HG03457 (cell line): ENCODE measurements around the gene RETSAT.

Experiments
- ATAC-seq: cut with Tn5 transposase; IDR thresholded peaks from one replicate; pipeline ENCODE4 v1.9.1; 2021; ENCODE audit warnings: moderate number of reproducible peaks; ENCODE audit not compliant: unreplicated experiment

The RETSAT gene

DNA sequence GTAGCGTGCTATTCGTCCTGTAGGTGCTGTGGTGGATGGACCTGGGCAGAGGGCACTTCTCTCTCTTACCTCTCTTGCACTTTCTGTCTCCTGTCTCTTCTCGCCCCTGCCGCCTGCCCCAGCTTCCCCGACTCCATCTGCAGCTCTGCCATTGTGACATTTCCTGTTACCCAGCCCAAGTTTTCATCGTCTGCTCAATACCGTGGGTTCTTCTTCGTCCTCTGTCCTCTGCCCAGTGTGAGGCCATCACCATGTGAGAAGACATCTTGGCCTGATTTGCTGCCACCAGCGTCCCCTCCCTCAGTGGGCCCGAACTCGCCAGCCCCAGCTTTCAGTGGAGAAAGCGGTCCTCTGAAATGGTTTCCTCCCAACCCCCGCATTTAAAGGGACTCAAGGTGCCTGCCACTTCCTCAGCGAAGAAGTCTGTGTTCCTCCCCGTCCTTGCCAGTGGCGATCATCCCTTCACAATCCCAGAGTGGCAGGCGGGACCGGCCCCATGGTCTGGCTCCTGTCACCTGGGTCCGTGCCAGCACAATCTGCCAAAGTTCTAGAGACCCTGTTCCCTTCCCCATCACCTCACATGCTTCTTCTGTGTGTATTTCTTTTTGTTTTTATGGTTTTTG, 44.5 kb downstream of the RETSAT start:
- ATAC-seq, result no peak

- no peak for ATAC-seq
Observed at GRCh38 chr2:85308896-85309555, 45.3 kb downstream of the RETSAT start.

GRCh38 chr2:85308201-85308600, 46.1 kb downstream of the RETSAT start:
- ATAC-seq, result no peak

DNA sequence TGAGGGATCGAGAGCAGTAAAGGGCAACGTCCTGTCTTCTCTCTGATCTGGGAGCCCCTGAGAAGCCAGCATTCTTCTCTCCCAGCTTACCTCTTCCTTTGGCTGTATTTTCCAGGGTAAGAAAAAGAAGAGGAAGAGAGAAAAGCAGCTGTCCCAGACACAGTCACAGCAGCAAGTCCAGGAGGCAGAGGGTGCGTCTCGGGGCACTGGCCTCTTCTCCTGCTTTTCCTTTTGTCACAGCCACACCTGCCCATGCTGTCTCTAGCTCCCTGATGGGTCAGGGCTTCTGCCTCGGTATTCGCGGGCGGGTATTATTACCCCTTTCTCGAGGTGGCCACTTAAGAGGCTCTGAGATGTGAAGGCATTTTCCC, 46.8 kb downstream of the RETSAT start:
- ATAC-seq, result no peak

- no peak for ATAC-seq
Observed at GRCh38 chr2:85303780-85304531, 50.4 kb downstream of the RETSAT start.

GRCh38 chr2:85302121-85302520, 52.2 kb downstream of the RETSAT start:
- ATAC-seq, result no peak
